ENCODE results near the gene WNT7A. TPM values are rescaled to one million over a fixed set of nuclear protein-coding genes. Genes with fewer than 3 reads are reported as not detected.

WNT7A gene
- total RNA-seq, 3 donors from 2014 or later: not detected

- no peak for DNase-seq
- Histone ChIP-seq H3K4me1 (ENCODE audit: low read depth) (no peaks in the 10 kb centered on the region), H3K4me3 (no peak overlapping the region), H3K9me3 (no peaks in the 10 kb centered on the region), H3K36me3 (ENCODE audit: low read depth) (no peaks in the 10 kb centered on the region)
- no peak for ATAC-seq
- TF ChIP-seq, protein P1, sequence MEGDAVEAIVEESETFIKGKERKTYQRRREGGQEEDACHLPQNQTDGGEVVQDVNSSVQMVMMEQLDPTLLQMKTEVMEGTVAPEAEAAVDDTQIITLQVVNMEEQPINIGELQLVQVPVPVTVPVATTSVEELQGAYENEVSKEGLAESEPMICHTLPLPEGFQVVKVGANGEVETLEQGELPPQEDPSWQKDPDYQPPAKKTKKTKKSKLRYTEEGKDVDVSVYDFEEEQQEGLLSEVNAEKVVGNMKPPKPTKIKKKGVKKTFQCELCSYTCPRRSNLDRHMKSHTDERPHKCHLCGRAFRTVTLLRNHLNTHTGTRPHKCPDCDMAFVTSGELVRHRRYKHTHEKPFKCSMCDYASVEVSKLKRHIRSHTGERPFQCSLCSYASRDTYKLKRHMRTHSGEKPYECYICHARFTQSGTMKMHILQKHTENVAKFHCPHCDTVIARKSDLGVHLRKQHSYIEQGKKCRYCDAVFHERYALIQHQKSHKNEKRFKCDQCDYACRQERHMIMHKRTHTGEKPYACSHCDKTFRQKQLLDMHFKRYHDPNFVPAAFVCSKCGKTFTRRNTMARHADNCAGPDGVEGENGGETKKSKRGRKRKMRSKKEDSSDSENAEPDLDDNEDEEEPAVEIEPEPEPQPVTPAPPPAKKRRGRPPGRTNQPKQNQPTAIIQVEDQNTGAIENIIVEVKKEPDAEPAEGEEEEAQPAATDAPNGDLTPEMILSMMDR (IDR thresholded peaks at IDR 0.05): no peak
- intact Hi-C loops (cut with DNase I, micrococcal nuclease): no loop called here
These were observed 96.4 kb downstream of the WNT7A start for GRCh38 chr3:13783476-13783875.

GRCh38 chr3:13782501-13782900 lies 97.4 kb downstream of the WNT7A start:
- DNase-seq (no peak), ATAC-seq (no peak)
- TF ChIP-seq, protein P1 (IDR thresholded peaks at IDR 0.05): no peak
- no peaks in the 10 kb centered on the region for H3K4me1 ChIP-seq (ENCODE audit: low read depth)
- H3K9me3 ChIP-seq: no peaks in the 10 kb centered on the region
- H3K36me3 ChIP-seq (ENCODE audit: low read depth): no peaks in the 10 kb centered on the region
- no peak overlapping the region for H3K4me3 ChIP-seq
- intact Hi-C loops (cut with DNase I, micrococcal nuclease): no loop called here

GRCh38 chr3:13781417-13781816 lies 98.5 kb downstream of the WNT7A start:
- DNase-seq: no peak
- Histone ChIP-seq H3K9me3 (no peaks in the 10 kb centered on the region), H3K4me3 (no peak overlapping the region), H3K36me3 (ENCODE audit: low read depth) (no peaks in the 10 kb centered on the region), H3K4me1 (ENCODE audit: low read depth) (no peaks in the 10 kb centered on the region)
- intact Hi-C loops (cut with DNase I, micrococcal nuclease): no loop called here
- no peak for ATAC-seq
- TF ChIP-seq, protein P1 (IDR thresholded peaks at IDR 0.05): no peak

- Histone ChIP-seq H3K9me3 (no peaks in the 10 kb centered on the region), H3K4me3 (no peak overlapping the region), H3K4me1 (ENCODE audit: low read depth) (no peaks in the 10 kb centered on the region), H3K36me3 (ENCODE audit: low read depth) (no peaks in the 10 kb centered on the region)
- DNase-seq: no peak
- TF ChIP-seq, protein P1 (IDR thresholded peaks at IDR 0.05): no peak
- no peak for ATAC-seq
- intact Hi-C loops (cut with DNase I, micrococcal nuclease): no loop called here
These were observed 99.3 kb downstream of the WNT7A start for GRCh38 chr3:13780432-13781176.

DNA sequence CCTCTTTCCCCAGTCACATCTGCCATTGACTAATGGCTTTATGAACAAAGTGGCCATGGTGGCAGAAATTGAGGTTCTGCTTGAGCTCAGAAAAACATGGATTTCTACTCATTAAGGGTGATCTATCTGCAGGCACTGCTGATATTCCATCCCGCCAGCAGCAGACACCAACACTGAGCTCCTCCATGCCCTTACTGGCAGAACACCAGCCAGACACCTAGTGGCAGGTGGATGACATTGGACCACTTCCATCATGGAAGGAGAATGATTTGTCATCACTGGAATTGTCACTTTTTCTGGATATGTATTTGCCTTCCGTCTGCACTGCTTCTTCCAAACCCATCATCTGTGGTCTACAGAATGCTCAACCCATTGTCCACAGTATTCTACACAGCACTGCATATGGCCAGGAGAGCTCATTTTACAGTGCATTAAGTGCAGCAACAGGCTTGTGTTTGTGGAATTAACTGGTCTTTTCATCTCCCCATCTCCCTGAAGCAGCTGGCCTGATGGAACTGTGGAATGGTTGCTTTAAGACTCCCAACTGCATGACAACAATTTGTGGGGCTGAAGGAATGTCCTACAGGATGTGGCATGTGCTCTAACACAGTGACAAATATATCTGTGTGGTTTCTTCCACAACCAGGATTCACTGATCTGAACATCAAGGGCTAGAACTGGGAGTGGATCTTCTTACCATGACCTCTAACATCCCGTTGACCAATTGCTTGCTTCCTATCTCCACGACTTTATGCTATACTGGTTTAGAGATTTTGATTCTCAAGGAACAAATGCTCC lies 103.4 kb downstream of the WNT7A start:
- Histone ChIP-seq H3K4me3 (no peak overlapping the region), H3K36me3 (ENCODE audit: low read depth) (no peaks in the 10 kb centered on the region), H3K9me3 (no peaks in the 10 kb centered on the region), H3K4me1 (ENCODE audit: low read depth) (no peaks in the 10 kb centered on the region)
- ATAC-seq (no peak), DNase-seq (no peak)
- TF ChIP-seq, protein P1 (IDR thresholded peaks at IDR 0.05): no peak
- intact Hi-C loops (cut with DNase I, micrococcal nuclease): no loop called here
